Caco-2 (cell line): ENCODE data around the gene OSBPL5. TPM values are rescaled to one million over a fixed set of nuclear protein-coding genes. Genes with fewer than 3 reads are reported as not detected.

Experiments used
- BruUV-seq: library from RNA; stranded (reverse); fragments of 400-500 nt; replicated peaks from 2 replicates; lab custom pipeline; 2021; lab: Mats Ljungman, UMichigan
- CTCF ChIA-PET: fragments of 300-600 bp; sonication (Branson Sonifier 250); formaldehyde crosslinking; loops from one replicate; lab custom pipeline; 2022; ENCODE audit warnings: antibody characterized with exemption; lab: Charles Lee
- POLR2A ChIA-PET: fragments of 300-600 bp; sonication (Branson Sonifier 250); formaldehyde crosslinking; loops from one replicate; lab custom pipeline; 2022; ENCODE audit warnings: antibody characterized with exemption; lab: Charles Lee
- DNase-seq, 2 experiments: peaks; one replicate each; pipeline versions ENCODE4 v3.0.0 to v3.0.0-alpha.2; 2020 to 2022
- H3K27me3 ChIP-seq: replicated peaks from 2 replicates; pipeline ENCODE4 v1.6.0; 2011; ENCODE audit warnings: low read length; ENCODE audit not compliant: control insufficient read depth, insufficient read depth
- H3K36me3 ChIP-seq: 2 replicates; pipeline ENCODE4 v1.5.1; 2011; ENCODE audit warnings: low read length; ENCODE audit not compliant: control insufficient read depth, insufficient read depth
- H3K4me1 ChIP-seq: fragments of 250-450 bp; sonication (Bioruptor Pico); 2 replicates; pipeline ENCODE4 v1.5.1; 2020; ENCODE audit warnings: mild to moderate bottlenecking
- H3K4me3 ChIP-seq: 2 replicates; pipeline ENCODE4 v1.5.1; 2011; ENCODE audit warnings: low read depth, mild to moderate bottlenecking, control low read depth, low read length
- H3K9me3 ChIP-seq: fragments of 250-450 bp; sonication (Bioruptor Pico); 2 replicates; pipeline ENCODE4 v1.5.1; 2020; ENCODE audit warnings: mild to moderate bottlenecking, moderate library complexity
- H3K27ac Mint-ChIP-seq: one replicate; pipeline ENCODE4 v1.8.0; 2022; ENCODE audit warnings: mixed read lengths; ENCODE audit not compliant: unreplicated experiment
- H3K27me3 Mint-ChIP-seq: one replicate; pipeline ENCODE4 v1.8.0; 2022; ENCODE audit warnings: mixed read lengths; ENCODE audit not compliant: insufficient read depth, unreplicated experiment
- H3K36me3 Mint-ChIP-seq: one replicate; pipeline ENCODE4 v1.8.0; 2022; ENCODE audit warnings: mild to moderate bottlenecking, mixed read lengths; ENCODE audit not compliant: insufficient read depth, unreplicated experiment
- H3K4me1 Mint-ChIP-seq: one replicate; pipeline ENCODE4 v1.8.0; 2022; ENCODE audit warnings: low read depth, mixed read lengths; ENCODE audit not compliant: unreplicated experiment
- H3K4me3 Mint-ChIP-seq: one replicate; pipeline ENCODE4 v1.8.0; 2022; ENCODE audit warnings: mild to moderate bottlenecking, moderate library complexity, mixed read lengths; ENCODE audit not compliant: unreplicated experiment
- H3K9me3 Mint-ChIP-seq: one replicate; pipeline ENCODE4 v1.8.0; 2022; ENCODE audit warnings: mixed read lengths; ENCODE audit not compliant: unreplicated experiment
- intact Hi-C: fragments of 100-400 bp; cut with micrococcal nuclease; formaldehyde crosslinking; loops from one replicate; pipeline ENCODE4 v1.10.0; 2022; ENCODE audit not compliant: unreplicated experiment
- total RNA-seq: library from RNA; stranded (reverse); gene quantifications from 2 replicates; pipeline ENCODE4 v1.2.3, GENCODE V29; 2022
- TF ChIP-seq, protein P1 (sequence below), 2 experiments: fragments of 200-600 bp in 1 of 2; IDR thresholded peaks; 1 replicate in 1 of 2; 2 replicates in 1 of 2; pipeline versions ENCODE4 v1.5.1 to v1.8.0; 2011 to 2022; ENCODE audit warnings: antibody characterized with exemption in 1 of 2, control low read depth in 1 of 2, inconsistent platforms in 1 of 2, low read depth in 1 of 2, low read length in 1 of 2, mild to moderate bottlenecking in 1 of 2, moderate library complexity in 1 of 2; ENCODE audit not compliant: insufficient read depth in 1 of 2, severe bottlenecking in 1 of 2, unreplicated experiment in 1 of 2

Gene OSBPL5
- total RNA-seq, 1 experiment from 2014 or later, result 4.9 TPM

- TF ChIP-seq, protein P1, sequence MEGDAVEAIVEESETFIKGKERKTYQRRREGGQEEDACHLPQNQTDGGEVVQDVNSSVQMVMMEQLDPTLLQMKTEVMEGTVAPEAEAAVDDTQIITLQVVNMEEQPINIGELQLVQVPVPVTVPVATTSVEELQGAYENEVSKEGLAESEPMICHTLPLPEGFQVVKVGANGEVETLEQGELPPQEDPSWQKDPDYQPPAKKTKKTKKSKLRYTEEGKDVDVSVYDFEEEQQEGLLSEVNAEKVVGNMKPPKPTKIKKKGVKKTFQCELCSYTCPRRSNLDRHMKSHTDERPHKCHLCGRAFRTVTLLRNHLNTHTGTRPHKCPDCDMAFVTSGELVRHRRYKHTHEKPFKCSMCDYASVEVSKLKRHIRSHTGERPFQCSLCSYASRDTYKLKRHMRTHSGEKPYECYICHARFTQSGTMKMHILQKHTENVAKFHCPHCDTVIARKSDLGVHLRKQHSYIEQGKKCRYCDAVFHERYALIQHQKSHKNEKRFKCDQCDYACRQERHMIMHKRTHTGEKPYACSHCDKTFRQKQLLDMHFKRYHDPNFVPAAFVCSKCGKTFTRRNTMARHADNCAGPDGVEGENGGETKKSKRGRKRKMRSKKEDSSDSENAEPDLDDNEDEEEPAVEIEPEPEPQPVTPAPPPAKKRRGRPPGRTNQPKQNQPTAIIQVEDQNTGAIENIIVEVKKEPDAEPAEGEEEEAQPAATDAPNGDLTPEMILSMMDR (IDR thresholded peaks at IDR 0.05; ENCODE audit: insufficient read depth in 1 of 2, low read depth in 1 of 2, low read length in 1 of 2, severe bottlenecking in 1 of 2, unreplicated experiment in 1 of 2), result no peak
- H3K9me3 Mint-ChIP-seq, result peaks cover 10% of the 10 kb centered on the region
- Histone ChIP-seq H3K27me3 (no peaks in the 10 kb centered on the region), H3K9me3 (no peaks in the 10 kb centered on the region), H3K4me3 (no peak overlapping the region), H3K36me3 (no peaks in the 10 kb centered on the region), H3K4me1 (no peaks in the 10 kb centered on the region)
- intact Hi-C loops, result no loop called here
- ChIA-PET POLR2A (no interaction called here), CTCF (no interaction called here)
- no peak for DNase-seq
- H3K4me1 Mint-ChIP-seq, result no peaks in the 10 kb centered on the region
- no TSS peak for BruUV-seq
- peak overlapping the region; percentile 46 for H3K27ac Mint-ChIP-seq
- peaks cover 3% of the 10 kb centered on the region for H3K27me3 Mint-ChIP-seq
- H3K36me3 Mint-ChIP-seq, result no peaks in the 10 kb centered on the region
- H3K4me3 Mint-ChIP-seq, result no peak overlapping the region
Observed at GRCh38 chr11:3105791-3106735, 59.0 kb downstream of the OSBPL5 start.

- H3K36me3 ChIP-seq, result no peaks in the 10 kb centered on the region
- no peaks in the 10 kb centered on the region for H3K36me3 Mint-ChIP-seq
- H3K27me3 Mint-ChIP-seq, result peaks cover 3% of the 10 kb centered on the region
- no peak overlapping the region for H3K4me3 Mint-ChIP-seq
- CTCF ChIA-PET, result no interaction called here
- H3K9me3 ChIP-seq, result no peaks in the 10 kb centered on the region
- intact Hi-C loops, result no loop called here
- H3K9me3 Mint-ChIP-seq, result peaks cover under 1% of the 10 kb centered on the region
- H3K4me1 ChIP-seq, result no peaks in the 10 kb centered on the region
- no peak for DNase-seq
- no peak overlapping the region for H3K4me3 ChIP-seq
- POLR2A ChIA-PET, result no interaction called here
- no peaks in the 10 kb centered on the region for H3K27me3 ChIP-seq
- no TSS peak for BruUV-seq
- H3K4me1 Mint-ChIP-seq, result no peaks in the 10 kb centered on the region
- TF ChIP-seq, protein P1 (IDR thresholded peaks at IDR 0.05; ENCODE audit: insufficient read depth in 1 of 2, low read depth in 1 of 2, low read length in 1 of 2, severe bottlenecking in 1 of 2, unreplicated experiment in 1 of 2), result no peak
- no peak overlapping the region for H3K27ac Mint-ChIP-seq
Observed at GRCh38 chr11:3104961-3105790, 59.9 kb downstream of the OSBPL5 start.

DNA sequence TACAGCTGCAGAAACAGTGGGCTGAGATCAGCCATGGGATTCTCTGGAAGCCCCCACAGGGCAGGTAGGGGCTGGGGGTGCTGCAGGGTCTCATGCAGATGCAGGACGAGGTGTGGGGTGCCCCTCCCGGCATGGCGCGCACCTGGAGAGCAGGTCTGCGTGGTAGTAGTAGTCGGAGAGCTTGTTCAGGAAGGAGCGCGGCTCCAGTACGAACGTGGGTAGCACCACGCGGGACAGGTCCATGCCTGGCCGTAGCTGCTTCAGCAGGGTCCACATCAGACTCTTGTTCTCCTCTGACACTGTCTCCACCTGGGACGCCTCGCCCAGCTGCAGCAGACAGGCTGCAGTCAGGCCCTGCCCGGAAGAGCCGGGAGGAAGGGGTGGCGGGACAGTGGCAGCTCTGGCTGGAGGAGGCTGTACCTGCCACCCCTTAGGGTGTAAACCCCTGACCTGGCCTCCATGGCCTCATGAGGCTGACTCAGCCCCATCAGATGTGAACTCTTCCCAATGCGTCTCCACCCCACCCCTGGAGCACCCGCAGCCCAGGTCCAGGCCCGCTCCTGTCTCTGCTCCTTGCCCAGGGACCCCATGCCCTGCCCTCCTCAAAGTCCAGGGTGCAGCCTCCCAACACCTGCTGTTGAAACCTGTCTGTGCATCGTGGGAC, 60.9 kb downstream of the OSBPL5 start:
- BruUV-seq, result no TSS peak

More for the DNA sequence above, 60.9 kb downstream of the OSBPL5 start:
- Mint-ChIP-seq H3K27ac (no peak overlapping the region), H3K4me1 (no peaks in the 10 kb centered on the region), H3K36me3 (no peaks in the 10 kb centered on the region), H3K27me3 (peaks cover 3% of the 10 kb centered on the region), H3K4me3 (no peak overlapping the region), H3K9me3 (no peaks in the 10 kb centered on the region)
- CTCF ChIA-PET, result no interaction called here
- TF ChIP-seq, protein P1 (IDR thresholded peaks at IDR 0.05; ENCODE audit: insufficient read depth in 1 of 2, low read depth in 1 of 2, low read length in 1 of 2, severe bottlenecking in 1 of 2, unreplicated experiment in 1 of 2), result no peak
- Histone ChIP-seq H3K4me3 (no peak overlapping the region), H3K9me3 (no peaks in the 10 kb centered on the region), H3K27me3 (no peaks in the 10 kb centered on the region), H3K4me1 (no peaks in the 10 kb centered on the region), H3K36me3 (no peaks in the 10 kb centered on the region)
- no peak for DNase-seq
- intact Hi-C loops, result no loop called here
- POLR2A ChIA-PET, result no interaction called here
